ENCODE measurements around the gene RHOV.

GRCh38 chr15:40889112-40889511 is 15.1 kb upstream of the RHOV start:
- TF ChIP-seq CTCF (IDR thresholded peaks at IDR 0.05) (no peak), REST (IDR thresholded peaks at IDR 0.05; ENCODE audit: insufficient read depth in 1 of 2, low read depth in 2 of 2, low read length in 1 of 2) (no peak)
